Stomach smooth muscle (tissue), 2 donors: ENCODE results near the gene ATP2B1.
"Not testable (repeated sequence)": the region's sequence is repeated elsewhere in the genome, so short reads cannot be mapped to it uniquely, and the experiment has no call there.

Experiments used
- H3K27ac ChIP-seq: one replicate; pipeline ENCODE4 v1.7.0; 2013; ENCODE audit warnings: mild to moderate bottlenecking, low read length, inconsistent platforms
- H3K27me3 ChIP-seq, 2 donors: one replicate each; pipeline ENCODE4 v1.7.0; 2013; ENCODE audit warnings: low read length in 2 of 2; ENCODE audit not compliant: insufficient read depth in 2 of 2, control insufficient read depth in 1 of 2
- H3K36me3 ChIP-seq, 2 donors: one replicate each; pipeline ENCODE4 v1.7.0; 2013; ENCODE audit warnings: low read length in 2 of 2; ENCODE audit not compliant: control insufficient read depth in 2 of 2, insufficient read depth in 2 of 2
- H3K4me1 ChIP-seq: one replicate; pipeline ENCODE4 v1.7.0; 2013; ENCODE audit warnings: low read length; ENCODE audit not compliant: control insufficient read depth, insufficient read depth
- H3K4me3 ChIP-seq, 2 donors: one replicate each; pipeline ENCODE4 v1.7.0; 2013; ENCODE audit warnings: low read length in 2 of 2
- H3K9ac ChIP-seq, 2 donors: one replicate each; pipeline ENCODE4 v1.7.0; 2013; ENCODE audit warnings: low read length in 2 of 2, mild to moderate bottlenecking in 1 of 2
- H3K9me3 ChIP-seq, 2 donors: one replicate each; pipeline ENCODE4 v1.7.0; 2013; ENCODE audit warnings: low read length in 2 of 2; ENCODE audit not compliant: control insufficient read depth in 2 of 2
- donor health status: healthy.
- donor health status: Pancreatic carcinoma.

The ATP2B1 gene

GRCh38 chr12:89702503-89702902, 6.1 kb downstream of the ATP2B1 start:
- Histone ChIP-seq H3K27ac (no peak overlapping the region), H3K27me3 (no peaks in the 10 kb centered on the region), H3K9ac (no peak overlapping the region), H3K9me3 (no peaks in the 10 kb centered on the region), H3K4me1 (no peaks in the 10 kb centered on the region), H3K36me3 (no peaks in the 10 kb centered on the region), H3K4me3 (no peak overlapping the region)

- Histone ChIP-seq H3K4me3 (no peak overlapping the region), H3K36me3 (no peaks in the 10 kb centered on the region), H3K9me3 (no peaks in the 10 kb centered on the region), H3K4me1 (no peaks in the 10 kb centered on the region), H3K27me3 (no peaks in the 10 kb centered on the region), H3K9ac (no peak overlapping the region), H3K27ac (no peak overlapping the region)
Observed at GRCh38 chr12:89701606-89702206, 6.9 kb downstream of the ATP2B1 start.

- Histone ChIP-seq H3K9me3 (no peaks in the 10 kb centered on the region), H3K4me1 (no peaks in the 10 kb centered on the region)
Observed at GRCh38 chr12:89700191-89700810, 8.3 kb downstream of the ATP2B1 start.

GRCh38 chr12:89698607-89699006, 10.0 kb downstream of the ATP2B1 start:
- Histone ChIP-seq H3K36me3 (no peaks in the 10 kb centered on the region), H3K27ac (no peak overlapping the region), H3K4me3 (no peak overlapping the region), H3K9me3 (no peaks in the 10 kb centered on the region), H3K4me1 (no peaks in the 10 kb centered on the region), H3K27me3 (no peaks in the 10 kb centered on the region), H3K9ac (no peak overlapping the region)

More at GRCh38 chr12:89700191-89700810, 8.3 kb downstream of the ATP2B1 start:
- no peak overlapping the region for H3K4me3 ChIP-seq
- no peaks in the 10 kb centered on the region for H3K36me3 ChIP-seq
- no peaks in the 10 kb centered on the region for H3K27me3 ChIP-seq
- no peak overlapping the region for H3K9ac ChIP-seq
- no peak overlapping the region for H3K27ac ChIP-seq

- not testable (repeated sequence) for H3K4me1 ChIP-seq, H3K9me3 ChIP-seq, H3K9ac ChIP-seq, H3K27ac ChIP-seq, H3K27me3 ChIP-seq, H3K4me3 ChIP-seq, H3K36me3 ChIP-seq
Observed at GRCh38 chr12:89697728-89698127, 10.9 kb downstream of the ATP2B1 start.

GRCh38 chr12:89697296-89697695, 11.3 kb downstream of the ATP2B1 start:
- Histone ChIP-seq H3K9me3 (no peaks in the 10 kb centered on the region), H3K36me3 (no peaks in the 10 kb centered on the region), H3K27me3 (no peaks in the 10 kb centered on the region), H3K27ac (no peak overlapping the region), H3K4me3 (no peak overlapping the region), H3K9ac (no peak overlapping the region), H3K4me1 (peaks cover 3% of the 10 kb centered on the region)

- H3K4me1 ChIP-seq: peaks cover 3% of the 10 kb centered on the region
Observed at GRCh38 chr12:89695830-89696229, 12.8 kb downstream of the ATP2B1 start.

GRCh38 chr12:89695100-89695499, 13.5 kb downstream of the ATP2B1 start:
- Histone ChIP-seq H3K9ac (no peak overlapping the region), H3K27ac (no peak overlapping the region)

More at GRCh38 chr12:89695830-89696229, 12.8 kb downstream of the ATP2B1 start:
- H3K27me3 ChIP-seq: no peaks in the 10 kb centered on the region
- no peaks in the 10 kb centered on the region for H3K36me3 ChIP-seq
- no peaks in the 10 kb centered on the region for H3K9me3 ChIP-seq
- H3K9ac ChIP-seq: no peak overlapping the region
- H3K4me3 ChIP-seq: no peak overlapping the region
- no peak overlapping the region for H3K27ac ChIP-seq

GRCh38 chr12:89694542-89694941, 14.1 kb downstream of the ATP2B1 start:
- H3K27ac ChIP-seq: no peak overlapping the region
- H3K4me1 ChIP-seq: peaks cover 3% of the 10 kb centered on the region
- H3K9ac ChIP-seq: no peak overlapping the region

More at GRCh38 chr12:89695100-89695499, 13.5 kb downstream of the ATP2B1 start:
- Histone ChIP-seq H3K9me3 (no peaks in the 10 kb centered on the region), H3K27me3 (no peaks in the 10 kb centered on the region), H3K4me1 (peaks cover 3% of the 10 kb centered on the region), H3K4me3 (no peak overlapping the region), H3K36me3 (no peaks in the 10 kb centered on the region)

GRCh38 chr12:89693639-89694202, 14.9 kb downstream of the ATP2B1 start:
- Histone ChIP-seq H3K9ac (no peak overlapping the region), H3K4me1 (peaks cover 3% of the 10 kb centered on the region), H3K9me3 (no peaks in the 10 kb centered on the region), H3K4me3 (no peak overlapping the region), H3K27me3 (no peaks in the 10 kb centered on the region), H3K36me3 (no peaks in the 10 kb centered on the region), H3K27ac (no peak overlapping the region)

More at GRCh38 chr12:89694542-89694941, 14.1 kb downstream of the ATP2B1 start:
- H3K27me3 ChIP-seq: no peaks in the 10 kb centered on the region
- no peak overlapping the region for H3K4me3 ChIP-seq
- no peaks in the 10 kb centered on the region for H3K36me3 ChIP-seq
- H3K9me3 ChIP-seq: no peaks in the 10 kb centered on the region

- H3K4me1 ChIP-seq: peaks cover 3% of the 10 kb centered on the region
- no peak overlapping the region for H3K9ac ChIP-seq
- no peaks in the 10 kb centered on the region for H3K36me3 ChIP-seq
- H3K4me3 ChIP-seq: no peak overlapping the region
- no peaks in the 10 kb centered on the region for H3K27me3 ChIP-seq
- H3K9me3 ChIP-seq: no peaks in the 10 kb centered on the region
- H3K27ac ChIP-seq: no peak overlapping the region
Observed at GRCh38 chr12:89692439-89692838, 16.2 kb downstream of the ATP2B1 start.
